Sigmoid colon (tissue), 4 donors: ENCODE results near the gene CD52.

Experiments used
- CTCF ChIP-seq, 4 experiments: fragments of 450-650 bp in 3 of 4; fragments of 200-600 bp in 1 of 4; IDR thresholded peaks; one replicate each; pipeline ENCODE4 v1.5.1; 2016 to 2019; ENCODE audit warnings: antibody characterized with exemption in 4 of 4, mild to moderate bottlenecking in 3 of 4, moderate library complexity in 2 of 4
- POLR2A ChIP-seq, 2 donors: fragments of 450-650 bp; IDR thresholded peaks; one replicate each; pipeline ENCODE4 v1.6.1; 2016; ENCODE audit warnings: antibody characterized with exemption in 2 of 2, mild to moderate bottlenecking in 2 of 2, moderate library complexity in 2 of 2
- POLR2AphosphoS5 ChIP-seq, 4 donors: sonication (generic); formaldehyde crosslinking; IDR thresholded peaks; one replicate each; pipeline ENCODE4 v1.6.1; 2017; ENCODE audit warnings: antibody characterized with exemption in 4 of 4

DNA sequence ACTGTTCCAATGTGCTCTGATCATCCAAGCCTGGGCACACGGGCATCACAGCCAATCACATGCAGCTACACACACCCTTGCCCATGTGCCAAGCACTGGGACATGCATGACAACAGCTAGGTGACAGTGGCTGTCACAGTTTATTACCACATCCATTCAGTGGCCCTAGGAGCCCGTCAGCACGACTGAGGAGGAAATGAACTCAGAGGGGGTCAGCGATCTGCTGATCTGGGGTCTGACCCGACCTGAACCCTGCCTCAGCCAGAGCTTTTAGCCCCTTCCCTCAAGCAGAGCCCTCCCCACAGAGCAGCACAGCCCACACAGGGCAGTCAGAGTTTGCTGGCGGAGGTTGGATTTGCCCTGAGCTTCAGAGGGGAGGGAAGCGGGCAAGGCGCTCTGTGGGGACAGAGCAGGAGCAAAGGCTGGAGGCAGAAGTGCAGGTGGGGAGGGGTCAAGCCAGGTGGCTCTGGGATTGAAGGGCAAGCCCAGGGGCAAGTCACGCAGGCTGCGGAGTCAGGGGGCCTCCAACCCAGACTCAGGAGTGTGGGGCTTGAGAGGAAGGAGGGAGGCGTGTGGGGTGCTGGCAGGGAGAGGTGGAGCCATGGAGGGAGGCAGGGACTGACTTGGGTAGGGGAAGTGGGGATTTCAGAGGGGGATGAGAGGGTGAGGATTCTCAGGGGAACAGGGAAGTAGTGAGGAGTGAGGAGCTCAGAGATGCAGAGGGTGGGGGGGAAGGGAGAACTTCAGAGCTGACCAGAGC is 27.5 kb upstream of the CD52 start:
- no peak for TF ChIP-seq POLR2AphosphoS5 (IDR thresholded peaks at IDR 0.05)
- TF ChIP-seq CTCF (IDR thresholded peaks at IDR 0.05), result no peak
- TF ChIP-seq POLR2A (IDR thresholded peaks at IDR 0.05), result no peak
